Spleen (tissue), 11 donors: Measurements from ENCODE around the gene CIITA. TPM values are rescaled to one million over a fixed set of nuclear protein-coding genes. Genes with fewer than 3 reads are reported as not detected.

Experiments
- DNase-seq: peaks from one replicate; pipeline ENCODE4 v3.0.0-alpha.2; 2020
- H3K27ac ChIP-seq, 8 donors: fragments of 200-600 bp; sonication (generic) in 7 of 8; 1 replicate in 4 of 8; 2 replicates in 4 of 8; pipeline versions ENCODE4 v1.5.0 to v1.8.0; 2016 to 2021; ENCODE audit warnings: inconsistent platforms in 4 of 8, mild to moderate bottlenecking in 4 of 8, moderate library complexity in 1 of 8
- H3K27me3 ChIP-seq, 7 donors: fragments of 200-600 bp; sonication (generic) in 6 of 7; replicated peaks in 1 of 7; 1 replicate in 4 of 7; 2 replicates in 3 of 7; pipeline versions ENCODE4 v1.5.0 to v1.8.0; 2016 to 2021; ENCODE audit warnings: inconsistent platforms in 3 of 7, mild to moderate bottlenecking in 1 of 7
- H3K36me3 ChIP-seq, 6 donors: fragments of 200-600 bp; sonication (generic) in 5 of 6; 1 replicate in 4 of 6; 2 replicates in 2 of 6; pipeline versions ENCODE4 v1.5.0 to v1.8.0; 2016 to 2021; ENCODE audit warnings: inconsistent platforms in 2 of 6
- H3K4me1 ChIP-seq, 6 donors: fragments of 200-600 bp; sonication (generic) in 5 of 6; 1 replicate in 3 of 6; 2 replicates in 3 of 6; pipeline versions ENCODE4 v1.5.0 to v1.8.0; 2016 to 2021; ENCODE audit warnings: inconsistent platforms in 3 of 6
- H3K4me3 ChIP-seq, 8 donors: fragments of 200-600 bp; sonication (generic) in 7 of 8; 1 replicate in 4 of 8; 2 replicates in 4 of 8; pipeline versions ENCODE4 v1.5.0 to v1.8.0; 2016 to 2021; ENCODE audit warnings: inconsistent platforms in 4 of 8, mild to moderate bottlenecking in 4 of 8, moderate library complexity in 2 of 8
- H3K9me3 ChIP-seq, 8 donors: fragments of 200-600 bp; sonication (generic) in 7 of 8; 1 replicate in 4 of 8; 2 replicates in 4 of 8; pipeline versions ENCODE4 v1.5.0 to v1.8.0; 2016 to 2021; ENCODE audit warnings: inconsistent platforms in 4 of 8
- CTCF ChIP-seq, 11 experiments: fragments of 200-600 bp in 7 of 11; fragments of 450-650 bp in 4 of 11; sonication (generic) in 4 of 11; IDR thresholded peaks in 8 of 11; conservative IDR thresholded peaks in 3 of 11; 1 replicate in 7 of 11; 2 replicates in 4 of 11; pipeline versions ENCODE4 v1.4.0 to v1.8.0; 2016 to 2021; ENCODE audit warnings: antibody characterized with exemption in 11 of 11, inconsistent platforms in 4 of 11, mild to moderate bottlenecking in 1 of 11
- POLR2A ChIP-seq, 3 donors: fragments of 450-650 bp; IDR thresholded peaks; one replicate each; pipeline ENCODE4 v1.5.1; 2017; ENCODE audit warnings: antibody characterized with exemption in 3 of 3, mild to moderate bottlenecking in 1 of 3
- POLR2AphosphoS5 ChIP-seq, 3 donors: sonication (generic); formaldehyde crosslinking; IDR thresholded peaks; one replicate each; pipeline ENCODE4 v1.5.1; 2017; ENCODE audit warnings: antibody characterized with exemption in 3 of 3
- WGBS, 5 donors: extraction: QIAGEN DNeasy Blood & Tissue Kit in 3 of 5; methylation state at CpG; one replicate each; pipeline versions ENCODE4 v1.1.5 to v1.1.7; 2013 to 2018; 5-methylcytosine and 5-hydroxymethylcytosine counted together
- intact Hi-C: fragments of 100-400 bp; cut with DNase I; formaldehyde crosslinking; loops from one replicate; pipeline ENCODE4 v1.15.0; 2023; ENCODE audit warnings: low total_unique reads
- polyA plus RNA-seq, 3 donors: library from polyadenylated mRNA; stranded (reverse); fragments of 200-250 nt; gene quantifications; one replicate each; pipeline ENCODE4 v1.2.1, GENCODE V29; 2013
- total RNA-seq, 7 donors: library from RNA; depleted of rRNA in 3 of 7; stranded (reverse); fragments of >200 nt in 3 of 7; fragmentation: NEBNext Ultra II Directional in 4 of 7; extraction: Animal tissue kit (Norgen Biotek cat#: 25700) in 4 of 7; gene quantifications; one replicate each; pipeline versions ENCODE4 v1.1.0 to v1.2.1, GENCODE V29; 2016 to 2021
- donor health status: healthy with polysubstance abuse.
- donor health status: DM: no; HTN: no; CAD: no; lungs with moderate emphysema.
- donor health status: DM: no; HTN: no; CAD: no.
- donor health status: Bipolar disorder and iron deficiency.
- donor health status: healthy.
- donor health status: DM: no; HTN: no; CAD: no.
- donor health status: DM: yes; HTN: yes; CAD: no.

Gene CIITA
- total and polyA plus RNA-seq, 10 donors = 67.0 to 179 (median 125) TPM

- no peaks in the 10 kb centered on the region for H3K27me3 ChIP-seq
- H3K9me3 ChIP-seq = peaks cover 0 to 4% (median 0%) of the 10 kb centered on the region in 8 donors
- intact Hi-C loops = no loop called here
- peaks cover 8 to 50% (median 24%) of the 10 kb centered on the region in 6 donors for H3K4me1 ChIP-seq
- H3K36me3 ChIP-seq = no peaks in the 10 kb centered on the region
- no peak overlapping the region for H3K4me3 ChIP-seq
- TF ChIP-seq CTCF (IDR thresholded peaks at IDR 0.05 in 8 of 11, conservative IDR thresholded peaks at IDR 0.05 in 3 of 11) (no peak), POLR2AphosphoS5 (IDR thresholded peaks at IDR 0.05) (no peak), POLR2A (IDR thresholded peaks at IDR 0.05) (no peak)
- 68 to 80% (median 72%) methylated on average over 10 of the region's 10 CpGs for WGBS, 5 donors
- no peak overlapping the region for H3K27ac ChIP-seq
- peak; percentile 19 for DNase-seq
Observed at GRCh38 chr16:10831894-10832886, 44.8 kb upstream of the CIITA start.

- peak; percentile 37 for DNase-seq
- Histone ChIP-seq H3K27ac (no peak overlapping the region), H3K4me1 (peaks cover 6 to 39% (median 14%) of the 10 kb centered on the region in 6 donors), H3K4me3 (no peak overlapping the region), H3K27me3 (no peaks in the 10 kb centered on the region), H3K36me3 (no peaks in the 10 kb centered on the region), H3K9me3 (peaks cover 0 to 4% (median 0%) of the 10 kb centered on the region in 8 donors)
- WGBS, 5 donors = 76 to 94% (median 85%) methylated on average over 5 of the region's 5 CpGs
- intact Hi-C loops = no loop called here
- no peak for TF ChIP-seq CTCF (IDR thresholded peaks at IDR 0.05 in 8 of 11, conservative IDR thresholded peaks at IDR 0.05 in 3 of 11)
- TF ChIP-seq POLR2A (IDR thresholded peaks at IDR 0.05) = no peak
- no peak for TF ChIP-seq POLR2AphosphoS5 (IDR thresholded peaks at IDR 0.05)
Observed at GRCh38 chr16:10833271-10833670, 43.7 kb upstream of the CIITA start.

- Histone ChIP-seq H3K9me3 (peaks cover 0 to 4% (median 0%) of the 10 kb centered on the region in 8 donors), H3K4me1 (peaks cover 0 to 30% (median 6%) of the 10 kb centered on the region in 6 donors), H3K4me3 (no peak overlapping the region), H3K27ac (no peak overlapping the region), H3K36me3 (no peaks in the 10 kb centered on the region), H3K27me3 (no peaks in the 10 kb centered on the region)
- intact Hi-C loops = no loop called here
- DNase-seq = peak; percentile 61
- 84 to 91% (median 87%) methylated on average over 10 of the region's 10 CpGs for WGBS, 5 donors
- no peak for TF ChIP-seq POLR2AphosphoS5 (IDR thresholded peaks at IDR 0.05)
Observed at GRCh38 chr16:10834130-10834529, 42.9 kb upstream of the CIITA start.

- Histone ChIP-seq H3K4me1 (peaks cover 0 to 25% (median 2%) of the 10 kb centered on the region in 6 donors), H3K27ac (no peak overlapping the region), H3K27me3 (no peaks in the 10 kb centered on the region), H3K36me3 (no peaks in the 10 kb centered on the region), H3K4me3 (no peak overlapping the region), H3K9me3 (peaks cover 0 to 4% (median 0%) of the 10 kb centered on the region in 8 donors)
- intact Hi-C loops = no loop called here
- peak; percentile 0 for DNase-seq
- TF ChIP-seq POLR2AphosphoS5 (IDR thresholded peaks at IDR 0.05) (no peak), CTCF (IDR thresholded peaks at IDR 0.05 in 8 of 11, conservative IDR thresholded peaks at IDR 0.05 in 3 of 11) (no peak), POLR2A (IDR thresholded peaks at IDR 0.05) (no peak)
- 76 to 100% (median 85%) methylated on average over 1 of the region's 1 CpG for WGBS, 5 donors
Observed at GRCh38 chr16:10834766-10835165, 42.2 kb upstream of the CIITA start.
